Lung (tissue), 12 donors: ENCODE data around the gene INTS11. TPM values are rescaled to one million over a fixed set of nuclear protein-coding genes. Genes with fewer than 3 reads are reported as not detected.

ENCODE experiments used
- ATAC-seq: fragments of 200-7000 bp; cut with Tn5 transposase; one replicate; pipeline ENCODE4 v1.9.1; 2020; ENCODE audit warnings: moderate number of reproducible peaks; ENCODE audit not compliant: insufficient read depth, low FRiP score
- DNase-seq, 3 donors: peaks; one replicate each; pipeline ENCODE4 v3.0.0-alpha.2; 2013 to 2017
- H3K27ac ChIP-seq, 2 donors: one replicate each; pipeline ENCODE4 v1.5.1; 2013; ENCODE audit warnings: mild to moderate bottlenecking in 2 of 2, moderate library complexity in 2 of 2, control low read depth in 1 of 2, inconsistent platforms in 1 of 2, low read depth in 1 of 2, low read length in 1 of 2
- H3K27me3 ChIP-seq, 3 donors: one replicate each; pipeline ENCODE4 v1.5.1; 2013; ENCODE audit warnings: low read length in 2 of 3; ENCODE audit not compliant: control insufficient read depth in 3 of 3, insufficient read depth in 3 of 3
- H3K36me3 ChIP-seq, 4 donors: one replicate each; pipeline ENCODE4 v1.5.1; 2013; ENCODE audit warnings: low read length in 4 of 4, mild to moderate bottlenecking in 1 of 4, moderate library complexity in 1 of 4; ENCODE audit not compliant: control insufficient read depth in 4 of 4, insufficient read depth in 4 of 4
- H3K4me1 ChIP-seq, 5 donors: one replicate each; pipeline ENCODE4 v1.5.1; 2013; ENCODE audit warnings: low read length in 5 of 5, mild to moderate bottlenecking in 2 of 5, moderate library complexity in 1 of 5; ENCODE audit not compliant: control insufficient read depth in 5 of 5, insufficient read depth in 5 of 5
- H3K4me3 ChIP-seq: one replicate; pipeline ENCODE4 v1.5.1; 2013; ENCODE audit warnings: mild to moderate bottlenecking, control low read depth, moderate library complexity
- H3K9ac ChIP-seq, 2 donors: one replicate each; pipeline ENCODE4 v1.5.1; 2013; ENCODE audit warnings: low read length in 2 of 2, control low read depth in 1 of 2; ENCODE audit not compliant: insufficient read depth in 1 of 2
- H3K9me3 ChIP-seq, 4 donors: one replicate each; pipeline ENCODE4 v1.5.1; 2013; ENCODE audit warnings: low read length in 3 of 4, mild to moderate bottlenecking in 1 of 4, moderate library complexity in 1 of 4; ENCODE audit not compliant: control insufficient read depth in 4 of 4, insufficient read depth in 3 of 4
- CTCF ChIP-seq: IDR thresholded peaks from 2 replicates; pipeline ENCODE4 v1.5.1; 2012; ENCODE audit warnings: mild to moderate bottlenecking; ENCODE audit errors: control extremely low read depth, extremely low read depth
- WGBS, 2 donors: extraction: QIAGEN DNeasy Blood & Tissue Kit; methylation state at CpG; one replicate each; pipeline ENCODE4 v1.1.7; 2013; 5-methylcytosine and 5-hydroxymethylcytosine counted together
- polyA plus RNA-seq, 2 donors: library from polyadenylated mRNA; stranded (reverse); fragments of 200-250 nt; gene quantifications; one replicate each; pipeline ENCODE4 v1.2.1, GENCODE V29; 2013
- total RNA-seq, 2 donors: library from RNA; depleted of rRNA in 1 of 2; stranded (reverse); fragments of >200 nt in 1 of 2; gene quantifications; one replicate each; pipeline ENCODE4 v1.2.1, GENCODE V29; 2014 to 2021
- donor health status: control.
- donor health status: control.
- donor health status: Bipolar disorder and iron deficiency.
- donor health status: healthy.
- donor health status: DM: yes; HTN: yes; CAD: no.

Gene INTS11
- total and polyA plus RNA-seq, 4 donors: 89.8 to 130 (median 96.7) TPM

GRCh38 chr1:1336446-1336845 lies 12.0 kb upstream of the INTS11 start:
- H3K36me3 ChIP-seq: peaks cover 4 to 55% (median 11%) of the 10 kb centered on the region in 4 donors
- H3K27me3 ChIP-seq: no peaks in the 10 kb centered on the region
- TF ChIP-seq CTCF: no peak
- no peak overlapping the region for H3K27ac ChIP-seq
- peaks cover 0 to 5% (median 0%) of the 10 kb centered on the region in 4 donors for H3K9me3 ChIP-seq
- H3K4me1 ChIP-seq: peaks cover 0 to 2% (median 0%) of the 10 kb centered on the region in 5 donors
- no peak overlapping the region for H3K4me3 ChIP-seq
- 93 to 94% methylated on average over 22 to 26 of the region's 26 CpGs for WGBS, 2 donors
- DNase-seq: no peak
- no peak for ATAC-seq
- H3K9ac ChIP-seq: no peak overlapping the region

GRCh38 chr1:1335792-1336248 lies 11.4 kb upstream of the INTS11 start:
- no peak overlapping the region for H3K27ac ChIP-seq
- peaks cover 4 to 53% (median 8%) of the 10 kb centered on the region in 4 donors for H3K36me3 ChIP-seq
- DNase-seq: no peak
- H3K9ac ChIP-seq: no peak overlapping the region
- 91% methylated on average over 20 to 21 of the region's 21 CpGs for WGBS, 2 donors
- no peak for TF ChIP-seq CTCF
- no peak overlapping the region for H3K4me3 ChIP-seq
- ATAC-seq: no peak
- peaks cover 0 to 5% (median 0%) of the 10 kb centered on the region in 4 donors for H3K9me3 ChIP-seq
- H3K4me1 ChIP-seq: peaks cover 0 to 2% (median 0%) of the 10 kb centered on the region in 5 donors
- H3K27me3 ChIP-seq: no peaks in the 10 kb centered on the region

- Histone ChIP-seq H3K9me3 (peaks cover 0 to 5% (median 0%) of the 10 kb centered on the region in 4 donors), H3K4me3 (no peak overlapping the region), H3K4me1 (peaks cover 0 to 2% (median 0%) of the 10 kb centered on the region in 5 donors), H3K27me3 (no peaks in the 10 kb centered on the region), H3K36me3 (peaks cover 0 to 48% (median 8%) of the 10 kb centered on the region in 4 donors), H3K9ac (no peak overlapping the region), H3K27ac (no peak overlapping the region)
- WGBS, 2 donors: 84 to 89% methylated on average over 16 of the region's 16 CpGs
- TF ChIP-seq CTCF: no peak
- ATAC-seq (no peak), DNase-seq (no peak)
These were observed 10.8 kb upstream of the INTS11 start for GRCh38 chr1:1335283-1335682.

GRCh38 chr1:1334835-1335234 lies 10.4 kb upstream of the INTS11 start:
- WGBS, 2 donors: 78 to 82% methylated on average over 11 of the region's 11 CpGs
- peaks cover 0 to 44% (median 8%) of the 10 kb centered on the region in 4 donors for H3K36me3 ChIP-seq
- no peak overlapping the region for H3K27ac ChIP-seq
- H3K9ac ChIP-seq: no peak overlapping the region
- DNase-seq: no peak
- no peak overlapping the region for H3K4me3 ChIP-seq
- TF ChIP-seq CTCF: no peak
- H3K9me3 ChIP-seq: peaks cover 0 to 5% (median 0%) of the 10 kb centered on the region in 4 donors
- ATAC-seq: no peak
- peaks cover 0 to 2% (median 0%) of the 10 kb centered on the region in 5 donors for H3K4me1 ChIP-seq
- no peaks in the 10 kb centered on the region for H3K27me3 ChIP-seq
